NCI-H2227 (cell line): Measurements from ENCODE around the gene MBNL1.
"Not testable (repeated sequence)": the region's sequence is repeated elsewhere in the genome, so short reads cannot be mapped to it uniquely, and the experiment has no call there.

ENCODE experiments used
- DNase-seq: peaks from one replicate; lab custom pipeline; 2025; ENCODE audit not compliant: unreplicated experiment; lab: John Stamatoyannopoulos, UW

MBNL1 gene

GRCh38 chr3:152345233-152345632 is 76.5 kb downstream of the MBNL1 start:
- DNase-seq = no peak

- DNase-seq = no peak
Observed at GRCh38 chr3:152346058-152346457, 77.3 kb downstream of the MBNL1 start.

GRCh38 chr3:152346740-152347139 is 78.0 kb downstream of the MBNL1 start:
- no peak for DNase-seq

- no peak for DNase-seq
Observed at GRCh38 chr3:152348436-152349177, 79.9 kb downstream of the MBNL1 start.

- no peak for DNase-seq
Observed at GRCh38 chr3:152349392-152349791, 80.7 kb downstream of the MBNL1 start.

- DNase-seq = no peak
Observed at GRCh38 chr3:152350139-152350538, 81.4 kb downstream of the MBNL1 start.

GRCh38 chr3:152350776-152351175 is 82.0 kb downstream of the MBNL1 start:
- no peak for DNase-seq

- no peak for DNase-seq
Observed at GRCh38 chr3:152352554-152352953, 83.8 kb downstream of the MBNL1 start.

- no peak for DNase-seq
Observed at GRCh38 chr3:152353578-152353977, 84.8 kb downstream of the MBNL1 start.

- DNase-seq = no peak
Observed at GRCh38 chr3:152355744-152356665, 87.3 kb downstream of the MBNL1 start.

GRCh38 chr3:152356870-152357276 is 88.1 kb downstream of the MBNL1 start:
- no peak for DNase-seq

- no peak for DNase-seq
Observed at GRCh38 chr3:152357587-152357986, 88.9 kb downstream of the MBNL1 start.

GRCh38 chr3:152359385-152360248 is 90.9 kb downstream of the MBNL1 start:
- no peak for DNase-seq

- DNase-seq = no peak
Observed at GRCh38 chr3:152360302-152360701, 91.6 kb downstream of the MBNL1 start.

GRCh38 chr3:152360966-152361365 is 92.2 kb downstream of the MBNL1 start:
- no peak for DNase-seq

- DNase-seq = no peak
Observed at GRCh38 chr3:152362086-152362485, 93.4 kb downstream of the MBNL1 start.

GRCh38 chr3:152364237-152364636 is 95.5 kb downstream of the MBNL1 start:
- no peak for DNase-seq

GRCh38 chr3:152365126-152365525 is 96.4 kb downstream of the MBNL1 start:
- DNase-seq = no peak

GRCh38 chr3:152365766-152366593 is 97.3 kb downstream of the MBNL1 start:
- no peak for DNase-seq

- not testable (repeated sequence) for DNase-seq
Observed at GRCh38 chr3:152367192-152367591, 98.5 kb downstream of the MBNL1 start.
